GM19099 (cell line): ENCODE measurements around the gene MSL3.

Experiments
- POLR2A ChIP-seq: IDR thresholded peaks from 3 replicates; pipeline ENCODE4 v1.6.1; 2011; ENCODE audit warnings: low read depth; ENCODE audit not compliant: insufficient read length; ENCODE audit errors: extremely low read depth

The MSL3 gene

GRCh38 chrX:11784543-11784942, 26.5 kb downstream of the MSL3 start:
- TF ChIP-seq POLR2A = no peak

GRCh38 chrX:11786862-11787261, 28.8 kb downstream of the MSL3 start:
- TF ChIP-seq POLR2A = no peak

GRCh38 chrX:11787564-11787963, 29.5 kb downstream of the MSL3 start:
- TF ChIP-seq POLR2A = no peak

- TF ChIP-seq POLR2A = no peak
Observed at GRCh38 chrX:11789809-11790208, 31.8 kb downstream of the MSL3 start.

- no peak for TF ChIP-seq POLR2A
Observed at GRCh38 chrX:11791090-11791489, 33.1 kb downstream of the MSL3 start.

GRCh38 chrX:11791537-11791936, 33.5 kb downstream of the MSL3 start:
- no peak for TF ChIP-seq POLR2A

- TF ChIP-seq POLR2A = peak; percentile 19
Observed at GRCh38 chrX:11792461-11793421, 34.7 kb downstream of the MSL3 start.

- TF ChIP-seq POLR2A = no peak
Observed at GRCh38 chrX:11793734-11794133, 35.7 kb downstream of the MSL3 start.

- no peak for TF ChIP-seq POLR2A
Observed at GRCh38 chrX:11813341-11813740, 55.3 kb downstream of the MSL3 start.
